Natural killer cell treated with Interleukin-12 subunit alpha and Interleukin-12 subunit beta and Interleukin-15 and Interleukin-18, amount 100 ng/mL, for 72 hours (primary cell): ENCODE data around the gene TANGO6. TPM values are rescaled to one million over a fixed set of nuclear protein-coding genes. Genes with fewer than 3 reads are reported as not detected.

ENCODE experiments used
- ATAC-seq, 2 donors: fragments of 150-1000 bp; cut with Tn5 transposase in 1 of 2; sonication (Bioruptor Pico), chemical (Tn5 transposase) in 1 of 2; 2 replicates each; pipeline ENCODE4 v1.10.0; 2021
- DNase-seq: peaks from one replicate; pipeline ENCODE4 v3.0.0; 2022; ENCODE audit warnings: low spot score
- H3K27ac Mint-ChIP-seq, 2 donors: 1 replicate in 1 of 2; 2 replicates in 1 of 2; pipeline ENCODE4 v1.8.0; 2022; ENCODE audit warnings: mixed read lengths in 2 of 2, mild to moderate bottlenecking in 1 of 2, moderate library complexity in 1 of 2
- H3K27me3 Mint-ChIP-seq, 2 donors: 1 replicate in 1 of 2; 2 replicates in 1 of 2; pipeline ENCODE4 v1.8.0; 2022; ENCODE audit warnings: mixed read lengths in 2 of 2
- H3K36me3 Mint-ChIP-seq: one replicate; pipeline ENCODE4 v1.8.0; 2022; ENCODE audit warnings: mixed read lengths
- H3K4me1 Mint-ChIP-seq, 2 donors: 1 replicate in 1 of 2; 2 replicates in 1 of 2; pipeline ENCODE4 v1.8.0; 2022; ENCODE audit warnings: low read depth in 2 of 2, mixed read lengths in 2 of 2, mild to moderate bottlenecking in 1 of 2
- H3K4me3 Mint-ChIP-seq: one replicate; pipeline ENCODE4 v1.8.0; 2022; ENCODE audit warnings: mixed read lengths
- H3K9me3 Mint-ChIP-seq: 2 replicates; pipeline ENCODE4 v1.8.0; 2022; ENCODE audit warnings: mixed read lengths
- total RNA-seq, 2 donors: library from RNA; stranded (reverse); gene quantifications; one replicate each; pipeline ENCODE4 v1.2.3, GENCODE V29; 2022

Gene TANGO6
- total RNA-seq, 2 donors from 2014 or later, result 26.6 to 62.3 TPM

DNA sequence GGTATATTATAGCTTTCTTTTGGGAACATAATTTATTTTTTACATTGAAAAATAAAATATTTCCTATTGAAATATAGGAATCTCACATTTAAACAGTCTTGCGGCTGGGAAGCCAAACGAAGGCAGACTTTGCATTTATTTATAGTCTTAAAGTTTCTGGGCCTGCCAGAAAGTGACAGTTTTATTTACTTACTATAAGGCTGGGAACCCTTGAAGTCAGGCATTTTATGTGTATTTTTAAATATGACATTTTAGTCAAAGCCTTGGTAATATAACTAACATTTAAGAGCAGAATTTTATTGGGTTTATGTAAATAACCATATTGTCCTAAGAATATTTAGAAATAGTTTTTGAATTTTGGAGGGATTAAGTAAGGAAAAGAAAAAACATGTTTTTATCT lies 97.5 kb downstream of the TANGO6 start:
- no peak overlapping the region for H3K27ac Mint-ChIP-seq
- H3K4me3 Mint-ChIP-seq, result no peak overlapping the region
- no peaks in the 10 kb centered on the region for H3K9me3 Mint-ChIP-seq
- DNase-seq, result no peak
- H3K36me3 Mint-ChIP-seq, result no peaks in the 10 kb centered on the region
- no peaks in the 10 kb centered on the region for H3K27me3 Mint-ChIP-seq
- ATAC-seq, result no peak
- no peaks in the 10 kb centered on the region for H3K4me1 Mint-ChIP-seq

DNA sequence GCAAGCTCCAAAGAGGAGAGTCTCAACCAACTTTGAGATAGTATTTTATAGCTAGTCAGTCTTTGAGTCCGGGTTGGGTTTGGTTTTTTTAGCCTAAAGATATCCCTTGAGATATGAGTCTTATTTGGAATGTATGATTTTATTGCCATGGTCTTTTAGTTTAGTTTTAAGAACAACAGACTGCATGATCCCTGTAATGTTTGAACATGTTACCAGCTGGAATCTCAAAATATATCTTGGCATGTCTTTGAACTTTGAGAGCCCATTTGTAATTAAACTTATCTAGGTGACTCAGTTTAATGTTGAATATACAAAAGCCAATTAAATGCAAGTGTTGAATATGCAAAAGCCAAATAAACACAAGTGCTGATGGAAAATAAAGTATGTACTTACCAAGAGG lies 100.6 kb downstream of the TANGO6 start:
- Mint-ChIP-seq H3K36me3 (no peaks in the 10 kb centered on the region), H3K4me1 (no peaks in the 10 kb centered on the region), H3K4me3 (no peak overlapping the region), H3K9me3 (no peaks in the 10 kb centered on the region), H3K27me3 (no peaks in the 10 kb centered on the region), H3K27ac (no peak overlapping the region)
- DNase-seq, result no peak
- ATAC-seq, result no peak

DNA sequence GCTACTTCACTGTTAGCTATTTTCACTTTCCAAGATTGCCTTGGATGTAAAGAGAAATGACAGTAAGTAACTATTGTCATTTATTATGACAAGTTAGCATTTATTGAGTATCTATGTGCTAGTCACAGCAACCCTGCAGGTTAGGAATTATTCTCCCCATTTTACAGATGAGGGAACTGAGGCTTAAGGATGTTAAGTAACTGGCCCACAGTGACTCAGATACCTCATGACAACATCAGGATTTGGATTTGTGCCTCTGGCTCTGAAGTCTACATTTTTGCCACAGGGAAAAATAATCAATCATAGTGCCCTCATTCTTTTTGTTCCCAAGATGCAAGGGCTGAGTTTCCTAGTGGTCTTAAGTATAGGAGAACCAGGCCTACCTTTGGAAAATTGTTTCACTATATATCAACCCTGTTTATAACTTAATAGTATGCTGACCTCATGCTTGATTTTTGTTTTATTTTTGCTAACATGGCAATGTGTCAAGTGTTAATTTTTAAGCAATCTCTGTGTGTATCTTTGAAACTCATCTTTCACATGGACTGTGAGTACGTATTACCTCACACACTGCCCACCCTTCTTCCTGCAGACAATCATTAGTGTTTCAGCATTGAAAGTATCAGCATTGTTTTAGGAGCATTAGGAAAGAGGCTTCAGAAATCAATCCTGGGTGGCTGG lies 105.0 kb downstream of the TANGO6 start:
- ATAC-seq, result no peak
- no peaks in the 10 kb centered on the region for H3K27me3 Mint-ChIP-seq
- H3K4me1 Mint-ChIP-seq, result no peaks in the 10 kb centered on the region
- H3K27ac Mint-ChIP-seq, result no peak overlapping the region
- H3K9me3 Mint-ChIP-seq, result no peaks in the 10 kb centered on the region
- no peaks in the 10 kb centered on the region for H3K36me3 Mint-ChIP-seq
- H3K4me3 Mint-ChIP-seq, result no peak overlapping the region
- no peak for DNase-seq

DNA sequence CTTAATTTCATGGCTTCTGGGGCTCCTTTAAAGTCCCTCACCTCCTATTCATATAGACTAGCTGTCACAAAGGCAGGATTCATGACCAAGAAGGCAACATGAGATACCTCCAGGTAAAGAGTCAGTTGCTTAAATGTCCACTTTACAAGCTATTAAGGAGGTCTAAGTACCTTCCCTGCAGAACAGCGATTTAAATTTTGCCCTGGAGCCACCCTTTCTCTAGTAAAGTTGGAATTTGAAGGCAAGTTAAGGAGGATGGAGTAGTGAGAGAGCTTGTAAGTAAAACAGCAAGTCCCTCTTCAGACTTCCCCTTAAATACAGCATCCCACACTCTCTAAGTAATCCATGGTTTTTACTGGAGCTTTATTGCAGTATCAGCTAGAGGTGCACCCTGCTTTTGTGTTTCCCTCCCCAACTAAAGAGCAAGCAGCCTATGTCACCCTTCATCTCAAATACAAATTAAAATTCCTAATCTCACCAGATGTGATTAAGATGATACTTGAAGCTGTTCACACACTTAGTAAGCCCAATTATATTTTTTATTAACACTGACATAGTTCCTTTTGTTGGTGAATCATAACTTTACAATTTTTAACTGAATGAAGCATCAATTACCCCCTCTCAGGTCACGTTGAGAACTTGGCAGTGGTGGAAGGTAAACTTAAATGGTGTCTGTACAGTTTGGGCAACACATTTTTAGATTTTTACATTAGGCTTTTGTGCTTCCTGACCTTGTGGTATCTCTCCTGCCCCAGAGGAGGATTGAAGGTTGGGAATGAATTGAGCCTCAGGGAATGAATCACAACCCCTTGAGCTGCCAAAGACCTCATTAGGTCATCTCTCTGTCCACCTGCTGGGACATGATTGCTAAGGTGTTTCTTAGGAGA lies 108.9 kb downstream of the TANGO6 start:
- H3K36me3 Mint-ChIP-seq, result no peaks in the 10 kb centered on the region
- no peaks in the 10 kb centered on the region for H3K9me3 Mint-ChIP-seq
- H3K27ac Mint-ChIP-seq, result no peak overlapping the region
- no peak for DNase-seq
- H3K4me1 Mint-ChIP-seq, result no peaks in the 10 kb centered on the region
- no peak overlapping the region for H3K4me3 Mint-ChIP-seq
- H3K27me3 Mint-ChIP-seq, result no peaks in the 10 kb centered on the region
- no peak for ATAC-seq

DNA sequence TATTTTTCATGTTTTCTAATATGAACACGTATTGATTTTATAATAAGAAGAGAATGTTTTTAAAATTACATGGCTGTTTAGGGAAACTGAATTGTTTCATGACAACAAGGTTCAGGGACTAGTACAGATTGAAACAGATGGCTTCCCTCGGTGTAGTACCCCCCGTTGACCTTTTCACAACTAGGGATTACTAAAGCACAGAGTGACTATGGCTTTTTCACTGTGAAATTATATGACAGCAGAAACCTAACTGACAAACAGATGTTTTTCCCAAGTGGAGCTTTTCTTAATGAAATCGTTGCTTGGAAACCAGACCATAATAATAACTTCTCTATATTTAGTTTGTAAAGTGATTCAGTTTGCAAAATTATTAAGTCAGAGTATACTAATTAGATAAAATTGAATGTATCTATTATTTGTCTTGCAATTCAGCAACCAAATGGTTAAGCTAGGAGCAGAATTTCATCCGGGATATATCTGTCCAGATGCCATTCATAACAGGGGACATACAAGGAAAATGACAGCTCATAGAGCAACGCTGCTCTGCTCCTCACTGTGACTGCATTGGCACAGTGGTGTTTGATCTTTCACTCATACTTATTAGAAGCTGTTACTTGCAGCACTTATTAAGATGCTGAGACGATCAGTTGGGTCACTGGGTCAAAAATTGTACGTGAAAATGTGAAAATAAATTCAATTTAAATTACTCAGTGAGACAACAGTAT lies 111.7 kb downstream of the TANGO6 start:
- Mint-ChIP-seq H3K4me3 (no peak overlapping the region), H3K27me3 (no peaks in the 10 kb centered on the region), H3K36me3 (no peaks in the 10 kb centered on the region), H3K27ac (no peak overlapping the region), H3K4me1 (no peaks in the 10 kb centered on the region), H3K9me3 (no peaks in the 10 kb centered on the region)
- DNase-seq (no peak), ATAC-seq (no peak)

DNA sequence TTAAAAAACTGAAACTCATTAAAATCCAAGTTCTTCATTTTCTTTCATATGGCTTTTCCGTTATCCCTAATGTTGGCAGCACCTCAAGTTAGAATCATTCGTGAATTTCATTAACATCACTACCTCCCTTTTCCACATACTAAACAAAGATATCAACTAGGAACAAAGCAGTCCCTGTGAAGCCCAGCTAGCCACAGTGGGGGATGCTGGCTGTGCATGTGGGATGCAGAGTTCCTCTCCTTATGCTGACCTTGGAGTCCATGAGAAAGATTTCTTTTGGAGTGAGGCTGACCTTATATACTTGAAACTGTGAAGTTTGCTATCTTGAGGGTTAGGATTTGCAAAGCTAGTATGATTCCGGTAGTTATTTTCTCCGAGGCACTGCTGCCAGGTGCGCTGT lies 117.6 kb downstream of the TANGO6 start:
- ATAC-seq (no peak), DNase-seq (no peak)
- Mint-ChIP-seq H3K4me3 (no peak overlapping the region), H3K9me3 (no peaks in the 10 kb centered on the region), H3K27ac (no peak overlapping the region), H3K36me3 (no peaks in the 10 kb centered on the region), H3K4me1 (peaks cover 4% of the 10 kb centered on the region in 2 donors), H3K27me3 (no peaks in the 10 kb centered on the region)

GRCh38 chr16:68961778-68962402 lies 118.6 kb downstream of the TANGO6 start:
- peaks cover 4% of the 10 kb centered on the region in 2 donors for H3K4me1 Mint-ChIP-seq
- no peak overlapping the region for H3K4me3 Mint-ChIP-seq
- no peaks in the 10 kb centered on the region for H3K36me3 Mint-ChIP-seq
- H3K27ac Mint-ChIP-seq, result peak overlapping the region in 1 of 2 donors; percentile 70
- no peaks in the 10 kb centered on the region for H3K9me3 Mint-ChIP-seq
- ATAC-seq, result no peak
- no peaks in the 10 kb centered on the region for H3K27me3 Mint-ChIP-seq
- no peak for DNase-seq

DNA sequence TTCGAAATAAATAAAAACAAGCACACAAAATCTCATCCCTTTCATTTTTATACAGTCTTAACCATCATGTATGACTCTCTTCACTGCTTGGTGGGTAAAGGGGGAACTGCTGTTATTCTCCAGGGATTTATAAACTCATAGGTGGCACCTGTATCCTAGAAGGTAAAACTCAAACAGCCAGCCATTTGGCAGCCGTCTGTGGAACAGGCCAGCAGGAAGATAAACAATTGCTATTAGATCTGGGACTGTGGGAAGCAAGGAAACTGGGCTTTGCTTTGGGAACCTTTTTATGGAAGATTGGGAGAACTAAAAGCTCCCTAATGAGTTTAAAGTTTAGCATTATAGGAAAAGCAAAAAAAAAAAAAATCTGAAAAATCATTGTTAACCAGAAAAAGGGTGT lies 126.0 kb downstream of the TANGO6 start:
- Mint-ChIP-seq H3K4me1 (peaks cover 2 to 4% of the 10 kb centered on the region in 2 donors), H3K27me3 (no peaks in the 10 kb centered on the region), H3K36me3 (no peaks in the 10 kb centered on the region), H3K27ac (no peak overlapping the region), H3K9me3 (no peaks in the 10 kb centered on the region), H3K4me3 (no peak overlapping the region)
- DNase-seq, result no peak
- no peak for ATAC-seq

DNA sequence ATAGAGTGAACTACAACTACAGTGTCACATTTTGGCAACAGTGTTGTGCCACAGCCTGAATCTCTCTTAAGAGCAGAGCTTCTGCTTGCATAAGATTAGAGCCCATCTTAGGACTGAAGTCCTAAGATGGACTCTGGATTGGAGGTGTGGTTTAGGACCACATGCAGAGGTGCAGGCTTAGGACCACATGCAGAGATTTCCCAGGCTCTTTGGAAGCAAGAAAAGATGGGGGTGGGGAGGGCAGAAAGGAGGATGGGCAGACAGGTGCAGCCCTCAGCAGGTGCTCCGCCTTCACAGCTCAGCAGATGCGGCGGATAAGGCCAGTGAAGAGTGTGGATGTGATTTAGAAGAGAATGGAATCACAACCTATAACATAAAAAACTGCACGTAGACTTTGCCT lies 128.7 kb downstream of the TANGO6 start:
- ATAC-seq, result no peak
- Mint-ChIP-seq H3K4me1 (peaks cover 2 to 4% of the 10 kb centered on the region in 2 donors), H3K36me3 (no peaks in the 10 kb centered on the region), H3K4me3 (no peak overlapping the region), H3K9me3 (no peaks in the 10 kb centered on the region), H3K27ac (no peak overlapping the region), H3K27me3 (no peaks in the 10 kb centered on the region)
- DNase-seq, result no peak

DNA sequence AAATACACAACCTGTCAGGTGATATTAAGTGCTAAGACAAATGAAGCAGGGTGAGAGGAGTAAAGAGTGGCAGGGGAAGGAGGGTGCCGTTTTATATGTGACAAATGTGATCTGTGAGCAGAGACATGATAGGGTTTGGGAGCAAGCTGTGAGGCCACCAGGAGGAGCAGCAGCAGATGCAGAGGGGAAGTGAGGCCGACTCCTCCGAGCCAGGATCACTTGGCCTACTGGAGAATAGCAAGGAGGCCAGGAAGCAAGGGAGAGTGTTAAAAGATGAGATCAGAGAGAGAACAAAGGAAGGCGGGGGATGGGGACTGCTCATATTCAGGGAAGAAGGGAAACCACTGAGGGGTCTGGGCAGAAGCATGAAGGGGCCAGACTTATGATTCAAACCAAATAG lies 129.4 kb downstream of the TANGO6 start:
- no peak overlapping the region for H3K4me3 Mint-ChIP-seq
- H3K27me3 Mint-ChIP-seq, result no peaks in the 10 kb centered on the region
- no peaks in the 10 kb centered on the region for H3K36me3 Mint-ChIP-seq
- DNase-seq (no peak), ATAC-seq (no peak)
- H3K4me1 Mint-ChIP-seq, result peaks cover 2 to 4% of the 10 kb centered on the region in 2 donors
- no peaks in the 10 kb centered on the region for H3K9me3 Mint-ChIP-seq
- H3K27ac Mint-ChIP-seq, result no peak overlapping the region

DNA sequence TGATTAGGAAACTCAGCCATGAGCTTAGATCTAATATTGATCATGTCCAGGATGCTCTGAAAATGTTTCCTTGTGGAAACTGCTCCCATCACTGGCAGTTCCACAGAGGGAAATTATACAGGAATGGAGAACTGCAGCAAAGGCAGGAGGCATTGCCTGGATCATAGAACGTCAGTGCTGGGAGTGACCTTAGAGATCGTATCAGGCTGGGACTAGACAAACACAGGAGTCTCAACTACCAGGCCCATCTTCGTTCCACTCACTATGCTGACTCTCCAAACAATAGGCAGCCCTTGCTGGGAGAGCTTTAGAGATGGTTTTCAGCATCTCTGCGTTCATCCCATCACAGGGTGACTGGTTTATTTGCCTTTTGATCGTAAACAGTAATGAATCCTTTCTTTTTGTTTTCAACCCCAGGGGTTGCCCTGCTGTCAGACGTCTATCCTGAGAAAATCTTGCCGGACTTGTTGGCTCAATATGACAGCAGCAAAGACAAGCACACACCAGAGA lies 130.3 kb downstream of the TANGO6 start:
- H3K36me3 Mint-ChIP-seq, result no peaks in the 10 kb centered on the region
- no peak for ATAC-seq
- H3K27ac Mint-ChIP-seq, result no peak overlapping the region
- H3K4me3 Mint-ChIP-seq, result no peak overlapping the region
- DNase-seq, result no peak
- H3K4me1 Mint-ChIP-seq, result peaks cover 4 to 7% of the 10 kb centered on the region in 2 donors
- H3K27me3 Mint-ChIP-seq, result no peaks in the 10 kb centered on the region
- no peaks in the 10 kb centered on the region for H3K9me3 Mint-ChIP-seq

- H3K9me3 Mint-ChIP-seq, result no peaks in the 10 kb centered on the region
- H3K36me3 Mint-ChIP-seq, result peaks cover 4% of the 10 kb centered on the region
- H3K4me1 Mint-ChIP-seq, result peaks cover 0 to 5% of the 10 kb centered on the region in 2 donors
- no peaks in the 10 kb centered on the region for H3K27me3 Mint-ChIP-seq
- H3K27ac Mint-ChIP-seq, result no peak overlapping the region
- DNase-seq (no peak), ATAC-seq (no peak)
- H3K4me3 Mint-ChIP-seq, result no peak overlapping the region
Observed at GRCh38 chr16:68978303-68978954, 135.1 kb downstream of the TANGO6 start.

GRCh38 chr16:68980695-68981315 lies 137.5 kb downstream of the TANGO6 start:
- ATAC-seq, result no peak
- H3K4me1 Mint-ChIP-seq, result peaks cover 0 to 5% of the 10 kb centered on the region in 2 donors
- no peaks in the 10 kb centered on the region for H3K9me3 Mint-ChIP-seq
- no peak overlapping the region for H3K4me3 Mint-ChIP-seq
- DNase-seq, result no peak
- H3K27ac Mint-ChIP-seq, result no peak overlapping the region
- H3K27me3 Mint-ChIP-seq, result no peaks in the 10 kb centered on the region
- peaks cover 4% of the 10 kb centered on the region for H3K36me3 Mint-ChIP-seq
